HL-60 (cell line): ENCODE results near the gene DNAJB8.

Experiments used
- GABPA ChIP-seq: IDR thresholded peaks from 2 replicates; pipeline ENCODE4 v1.6.1; 2012; ENCODE audit warnings: low read depth
- POLR2AphosphoS5 ChIP-seq: IDR thresholded peaks from 2 replicates; pipeline ENCODE4 v1.6.1; 2012; ENCODE audit warnings: low read depth
- SPI1 ChIP-seq: IDR thresholded peaks from 2 replicates; pipeline ENCODE4 v1.6.1; 2012; ENCODE audit warnings: low read depth, mild to moderate bottlenecking, borderline replicate concordance
- TF ChIP-seq, protein P1 (sequence below): IDR thresholded peaks from one replicate; pipeline ENCODE4 v1.5.1; 2011; ENCODE audit warnings: low read length, control low read depth, inconsistent platforms; ENCODE audit not compliant: insufficient read depth
- TF ChIP-seq, protein P2 (sequence below): IDR thresholded peaks from 2 replicates; pipeline ENCODE4 v1.6.1; 2012; ENCODE audit warnings: low read depth; ENCODE audit not compliant: insufficient replicate concordance

DNA sequence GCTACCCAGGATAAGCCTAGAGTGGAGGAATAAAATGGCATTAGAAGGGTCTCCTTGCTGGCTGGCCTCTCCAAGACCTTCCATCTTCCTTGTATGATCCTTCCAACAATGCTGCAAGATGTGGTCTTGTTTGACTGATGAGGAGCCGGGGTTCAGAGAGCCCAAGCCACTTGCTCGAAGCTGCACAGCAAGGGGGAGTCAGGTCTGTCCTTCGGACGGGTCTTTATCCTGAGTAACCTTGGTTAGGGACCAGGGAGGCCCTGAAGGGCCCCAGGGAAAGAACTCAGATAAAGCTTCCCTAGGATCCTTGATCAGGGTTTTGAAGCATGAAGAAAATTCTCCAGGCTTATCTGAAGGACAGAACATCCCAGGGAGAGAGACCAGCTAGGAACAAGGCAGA, 7.0 kb upstream of the DNAJB8 start:
- TF ChIP-seq, protein P1, sequence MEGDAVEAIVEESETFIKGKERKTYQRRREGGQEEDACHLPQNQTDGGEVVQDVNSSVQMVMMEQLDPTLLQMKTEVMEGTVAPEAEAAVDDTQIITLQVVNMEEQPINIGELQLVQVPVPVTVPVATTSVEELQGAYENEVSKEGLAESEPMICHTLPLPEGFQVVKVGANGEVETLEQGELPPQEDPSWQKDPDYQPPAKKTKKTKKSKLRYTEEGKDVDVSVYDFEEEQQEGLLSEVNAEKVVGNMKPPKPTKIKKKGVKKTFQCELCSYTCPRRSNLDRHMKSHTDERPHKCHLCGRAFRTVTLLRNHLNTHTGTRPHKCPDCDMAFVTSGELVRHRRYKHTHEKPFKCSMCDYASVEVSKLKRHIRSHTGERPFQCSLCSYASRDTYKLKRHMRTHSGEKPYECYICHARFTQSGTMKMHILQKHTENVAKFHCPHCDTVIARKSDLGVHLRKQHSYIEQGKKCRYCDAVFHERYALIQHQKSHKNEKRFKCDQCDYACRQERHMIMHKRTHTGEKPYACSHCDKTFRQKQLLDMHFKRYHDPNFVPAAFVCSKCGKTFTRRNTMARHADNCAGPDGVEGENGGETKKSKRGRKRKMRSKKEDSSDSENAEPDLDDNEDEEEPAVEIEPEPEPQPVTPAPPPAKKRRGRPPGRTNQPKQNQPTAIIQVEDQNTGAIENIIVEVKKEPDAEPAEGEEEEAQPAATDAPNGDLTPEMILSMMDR: no peak
- TF ChIP-seq POLR2AphosphoS5 (no peak), SPI1 (no peak), GABPA (no peak)
- TF ChIP-seq, protein P2, sequence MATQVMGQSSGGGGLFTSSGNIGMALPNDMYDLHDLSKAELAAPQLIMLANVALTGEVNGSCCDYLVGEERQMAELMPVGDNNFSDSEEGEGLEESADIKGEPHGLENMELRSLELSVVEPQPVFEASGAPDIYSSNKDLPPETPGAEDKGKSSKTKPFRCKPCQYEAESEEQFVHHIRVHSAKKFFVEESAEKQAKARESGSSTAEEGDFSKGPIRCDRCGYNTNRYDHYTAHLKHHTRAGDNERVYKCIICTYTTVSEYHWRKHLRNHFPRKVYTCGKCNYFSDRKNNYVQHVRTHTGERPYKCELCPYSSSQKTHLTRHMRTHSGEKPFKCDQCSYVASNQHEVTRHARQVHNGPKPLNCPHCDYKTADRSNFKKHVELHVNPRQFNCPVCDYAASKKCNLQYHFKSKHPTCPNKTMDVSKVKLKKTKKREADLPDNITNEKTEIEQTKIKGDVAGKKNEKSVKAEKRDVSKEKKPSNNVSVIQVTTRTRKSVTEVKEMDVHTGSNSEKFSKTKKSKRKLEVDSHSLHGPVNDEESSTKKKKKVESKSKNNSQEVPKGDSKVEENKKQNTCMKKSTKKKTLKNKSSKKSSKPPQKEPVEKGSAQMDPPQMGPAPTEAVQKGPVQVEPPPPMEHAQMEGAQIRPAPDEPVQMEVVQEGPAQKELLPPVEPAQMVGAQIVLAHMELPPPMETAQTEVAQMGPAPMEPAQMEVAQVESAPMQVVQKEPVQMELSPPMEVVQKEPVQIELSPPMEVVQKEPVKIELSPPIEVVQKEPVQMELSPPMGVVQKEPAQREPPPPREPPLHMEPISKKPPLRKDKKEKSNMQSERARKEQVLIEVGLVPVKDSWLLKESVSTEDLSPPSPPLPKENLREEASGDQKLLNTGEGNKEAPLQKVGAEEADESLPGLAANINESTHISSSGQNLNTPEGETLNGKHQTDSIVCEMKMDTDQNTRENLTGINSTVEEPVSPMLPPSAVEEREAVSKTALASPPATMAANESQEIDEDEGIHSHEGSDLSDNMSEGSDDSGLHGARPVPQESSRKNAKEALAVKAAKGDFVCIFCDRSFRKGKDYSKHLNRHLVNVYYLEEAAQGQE: no peak
